ENCODE results near the gene CNMD. TPM values are rescaled to one million over a fixed set of nuclear protein-coding genes. Genes with fewer than 3 reads are reported as not detected.
"Not testable (repeated sequence)": the region's sequence is repeated elsewhere in the genome, so short reads cannot be mapped to it uniquely, and the experiment has no call there.

CNMD gene
- total RNA-seq, 1 donor from 2014 or later: not detected

DNA sequence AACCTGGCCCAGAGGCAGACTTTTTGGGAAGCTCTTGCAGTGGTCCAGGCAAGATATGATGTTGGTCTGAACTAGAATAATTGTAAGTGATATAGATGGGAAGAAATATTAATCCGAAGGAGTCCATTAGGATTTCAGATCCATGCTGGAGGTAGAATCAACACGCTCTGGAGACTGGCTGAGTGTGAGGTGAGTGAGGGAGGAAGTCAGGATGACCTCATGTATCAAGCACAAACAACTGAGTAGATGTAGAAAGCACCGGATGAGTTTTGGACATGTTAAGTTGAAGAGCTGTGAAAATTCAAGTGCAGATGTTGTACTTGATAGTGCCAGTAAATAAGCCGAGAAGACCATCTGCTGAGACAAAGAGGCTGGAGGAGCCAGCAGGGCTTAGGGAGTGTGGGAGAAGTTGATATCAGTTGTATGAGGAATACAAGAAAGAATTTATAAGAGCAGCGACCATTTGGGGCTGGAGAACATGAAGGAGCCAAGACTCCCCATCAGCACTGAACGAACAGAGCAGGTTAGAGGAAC lies 5.3 kb upstream of the CNMD start:
- intact Hi-C loops (cut with micrococcal nuclease): no loop called here

DNA sequence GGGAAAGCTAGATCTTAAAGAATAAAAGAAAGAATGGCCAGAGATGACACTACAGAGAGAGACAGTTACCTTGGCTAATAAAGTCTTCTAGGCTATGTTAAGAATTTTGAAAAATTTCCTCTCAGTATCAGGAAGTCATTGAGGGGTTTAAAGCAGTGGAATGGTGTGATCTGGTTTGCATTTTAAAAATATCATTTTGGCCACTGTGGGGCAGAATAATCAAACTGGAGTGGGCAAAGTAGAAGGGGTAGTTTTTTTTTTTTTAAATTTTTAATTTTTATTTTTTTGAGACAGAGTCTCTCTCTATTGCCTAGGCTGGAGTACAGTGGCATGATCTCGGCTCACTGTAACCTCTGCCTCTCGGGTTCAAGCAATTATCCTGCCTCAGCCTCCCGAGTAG lies 4.4 kb upstream of the CNMD start:
- intact Hi-C loops (cut with micrococcal nuclease): no loop called here

DNA sequence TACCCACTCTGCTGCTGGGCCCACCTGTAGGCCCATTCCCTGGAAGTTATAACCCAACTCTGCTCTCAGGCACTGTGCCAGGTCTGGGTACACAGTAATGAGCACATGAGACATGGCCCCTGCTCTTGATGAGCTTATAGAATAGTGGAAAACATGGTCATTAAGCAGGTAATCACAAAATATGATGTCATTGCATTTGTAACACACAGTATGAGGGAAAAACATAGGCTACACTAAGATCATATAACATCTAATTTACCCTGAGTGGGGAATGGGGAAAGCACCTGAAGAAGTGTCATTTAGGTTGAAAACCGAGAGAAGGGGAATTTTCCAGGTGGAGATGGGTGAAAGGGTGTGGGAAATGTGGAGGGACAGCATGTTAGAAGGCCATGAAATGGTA lies 3.9 kb upstream of the CNMD start:
- intact Hi-C loops (cut with micrococcal nuclease): no loop called here

GRCh38 chr13:52738719-52739467 lies 727 bp downstream of the CNMD start:
- intact Hi-C loops (cut with micrococcal nuclease): loop anchor here (10.0 kb wide), 1 partner anchor 106 kb away; the partner anchor contains the start of gene PCDH8

GRCh38 chr13:52737965-52738364 lies 1.7 kb downstream of the CNMD start:
- intact Hi-C loops (cut with micrococcal nuclease): loop anchor here (10.0 kb wide), 1 partner anchor 107 kb away; the partner anchor contains the start of gene PCDH8

GRCh38 chr13:52737451-52737850 lies 2.2 kb downstream of the CNMD start:
- intact Hi-C loops (cut with micrococcal nuclease): loop anchor here (10.0 kb wide), 1 partner anchor 107 kb away; the partner anchor contains the start of gene PCDH8

DNA sequence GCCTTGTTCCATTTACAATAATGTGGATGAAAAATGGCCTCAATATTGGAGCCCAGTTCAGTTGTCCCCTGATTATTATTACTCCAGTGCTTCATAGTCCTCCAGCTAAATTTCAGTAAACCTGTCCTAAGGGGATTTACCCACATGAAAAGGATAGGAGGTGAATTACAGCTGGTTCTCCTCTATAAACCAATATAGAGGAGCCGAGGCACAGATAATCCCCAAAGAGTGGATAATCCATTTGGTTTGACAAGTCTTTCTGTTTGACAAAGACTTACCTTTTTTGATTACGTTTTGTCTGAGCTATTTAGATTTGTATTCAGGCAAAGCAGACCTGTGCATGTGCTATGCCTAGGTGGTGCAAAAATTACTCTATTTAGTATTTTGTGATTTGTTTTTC lies 2.7 kb downstream of the CNMD start:
- intact Hi-C loops (cut with micrococcal nuclease): loop anchor here (10.0 kb wide), 1 partner anchor 108 kb away; the partner anchor contains the start of gene PCDH8

GRCh38 chr13:52734075-52734623 lies 5.5 kb downstream of the CNMD start:
- intact Hi-C loops (cut with micrococcal nuclease): loop anchor here (10.0 kb wide), 1 partner anchor 111 kb away; the partner anchor contains the start of gene PCDH8

- intact Hi-C loops (cut with micrococcal nuclease): loop anchor here (10.0 kb wide), 1 partner anchor 61 kb away; no protein-coding TSS in a partner anchor
These were observed 13.4 kb downstream of the CNMD start for GRCh38 chr13:52726258-52726657.

- intact Hi-C loops (cut with micrococcal nuclease): loop anchor here (10.0 kb wide), 1 partner anchor 61 kb away; no protein-coding TSS in a partner anchor
These were observed 14.3 kb downstream of the CNMD start for GRCh38 chr13:52725302-52725701.

GRCh38 chr13:52723181-52723580 lies 16.4 kb downstream of the CNMD start:
- intact Hi-C loops (cut with micrococcal nuclease): loop anchor here (10.0 kb wide), 1 partner anchor 58 kb away; no protein-coding TSS in a partner anchor

DNA sequence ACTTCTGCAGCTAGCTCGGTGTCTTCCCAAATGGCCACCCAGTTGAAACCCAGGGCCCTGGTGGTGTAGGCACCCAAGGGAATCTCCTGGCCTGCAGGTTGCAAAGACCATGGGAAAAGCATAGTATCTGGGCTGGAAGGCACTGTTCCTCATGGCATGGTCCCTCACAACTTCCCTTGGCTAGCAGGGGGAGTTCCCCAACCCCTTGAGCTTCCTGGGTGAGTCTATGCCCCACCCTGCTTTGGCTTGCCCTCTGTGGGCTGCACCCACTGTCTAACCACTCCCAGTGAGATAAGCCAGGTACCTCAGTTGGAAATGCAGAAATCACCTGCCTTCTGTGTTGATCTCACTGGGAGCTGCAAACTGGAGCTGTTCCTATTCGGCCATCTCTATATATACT lies 18.3 kb downstream of the CNMD start:
- intact Hi-C loops (cut with micrococcal nuclease): loop anchor here (10.0 kb wide), 1 partner anchor 57 kb away; no protein-coding TSS in a partner anchor

DNA sequence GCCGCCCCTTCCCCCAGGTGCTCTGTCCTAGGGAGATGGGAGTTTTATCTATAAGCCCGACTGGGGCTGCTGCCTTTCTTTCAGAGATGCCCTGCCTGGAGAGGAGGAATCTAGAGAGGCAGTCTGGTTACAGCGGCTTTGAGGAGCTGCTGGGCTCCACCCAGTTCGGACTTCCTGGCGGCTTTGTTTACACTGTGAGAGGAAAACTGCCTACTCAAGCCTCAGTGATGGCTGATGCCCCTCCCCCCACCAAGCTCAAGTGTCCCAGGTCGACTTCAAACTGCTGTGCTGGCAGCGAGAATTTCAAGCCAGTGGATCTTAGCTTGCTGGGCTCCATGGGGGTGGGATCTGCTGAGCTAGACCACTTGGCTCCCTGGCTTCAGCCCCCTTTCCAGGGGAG lies 18.7 kb downstream of the CNMD start:
- intact Hi-C loops (cut with micrococcal nuclease): loop anchor here (10.0 kb wide), 1 partner anchor 56 kb away; no protein-coding TSS in a partner anchor

GRCh38 chr13:52713894-52714293 lies 25.7 kb downstream of the CNMD start:
- intact Hi-C loops (cut with micrococcal nuclease): no loop called here

DNA sequence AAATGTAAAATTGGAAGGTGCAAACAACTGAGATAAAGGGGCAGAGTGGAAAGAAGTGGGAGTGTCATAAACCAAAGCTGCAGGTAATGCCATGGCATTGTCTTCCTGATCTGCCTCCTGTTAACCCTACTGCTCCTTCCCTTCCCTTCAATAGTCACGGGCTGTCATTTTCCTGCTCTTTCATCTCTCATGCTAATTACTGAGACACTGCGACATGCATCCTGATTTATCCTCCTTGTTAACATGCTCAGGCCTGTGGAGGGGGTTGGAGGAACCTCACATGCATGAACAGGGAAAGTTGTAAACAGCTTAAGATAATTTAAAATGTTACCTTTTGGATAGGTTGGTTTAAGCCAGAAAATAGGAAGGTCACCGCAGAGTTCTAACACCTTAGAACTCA lies 27.2 kb downstream of the CNMD start:
- intact Hi-C loops (cut with micrococcal nuclease): no loop called here

GRCh38 chr13:52711286-52711685 lies 28.3 kb downstream of the CNMD start:
- intact Hi-C loops (cut with micrococcal nuclease): no loop called here

- intact Hi-C loops (cut with micrococcal nuclease): not testable (repeated sequence)
These were observed 31.4 kb downstream of the CNMD start for GRCh38 chr13:52708266-52708665.

DNA sequence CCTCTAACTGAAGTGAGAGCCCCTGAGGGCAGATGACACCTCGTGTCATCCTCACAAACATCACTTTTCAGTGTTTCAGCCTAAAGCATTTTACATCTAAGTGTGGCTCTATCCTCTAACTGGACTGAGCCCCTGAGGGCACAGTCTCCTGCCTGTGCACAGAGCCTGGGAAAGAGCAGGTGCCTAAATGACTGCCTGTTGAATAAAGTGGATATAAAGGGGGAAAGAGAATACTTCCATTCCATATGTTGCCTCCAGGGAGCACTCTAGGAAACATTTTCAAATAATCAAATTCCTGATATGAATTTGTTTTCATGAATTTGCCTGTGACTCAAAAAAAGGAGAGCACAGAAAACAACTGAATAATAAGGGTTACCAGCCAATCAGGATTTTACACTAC lies 32.2 kb downstream of the CNMD start:
- intact Hi-C loops (cut with micrococcal nuclease): no loop called here

DNA sequence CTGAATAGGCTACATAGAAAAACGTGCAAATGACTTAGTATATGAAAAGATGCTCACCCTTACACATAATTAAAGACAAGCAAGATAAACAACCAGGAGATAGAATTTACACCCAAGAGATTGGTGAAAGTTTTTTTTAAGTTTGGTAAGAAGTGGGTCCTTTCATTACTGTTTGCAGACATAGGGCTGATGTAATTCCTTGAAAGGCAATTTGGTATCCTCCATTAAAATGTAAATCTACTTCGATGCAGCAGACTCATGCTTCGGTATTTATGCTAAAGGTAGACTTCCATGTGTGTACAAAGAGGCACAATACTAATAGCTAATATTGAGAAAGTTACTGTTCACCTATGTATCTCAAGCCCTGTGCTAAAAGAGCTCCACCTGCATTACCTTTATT lies 33.5 kb downstream of the CNMD start:
- intact Hi-C loops (cut with micrococcal nuclease): no loop called here

DNA sequence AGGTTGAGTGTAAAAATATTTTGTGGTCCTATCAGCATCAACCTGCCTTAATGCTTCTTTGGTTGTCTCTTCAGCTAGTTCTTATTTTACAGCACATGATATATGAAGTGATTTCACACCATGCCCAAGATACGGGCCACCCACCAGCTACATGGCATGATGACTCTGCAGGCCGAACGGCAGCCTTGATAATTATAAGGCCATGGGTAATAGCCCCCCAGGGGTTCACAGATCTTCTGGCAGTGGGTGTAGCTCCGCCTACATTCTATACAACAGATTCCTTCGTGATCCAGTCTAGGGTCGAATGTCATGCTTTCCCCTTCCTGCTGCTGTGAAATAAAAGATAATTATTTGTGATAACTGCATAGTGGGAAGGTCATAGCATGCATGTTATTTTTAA lies 36.1 kb downstream of the CNMD start:
- intact Hi-C loops (cut with micrococcal nuclease): no loop called here

- intact Hi-C loops (cut with micrococcal nuclease): no loop called here
These were observed 37.7 kb downstream of the CNMD start for GRCh38 chr13:52701728-52702465.

All from T-helper 2 cell treated with Interferon-gamma antibody and Interleukin-4, amounts not matched to agents 100 ng/mL and 5 ng/mL, for 36 hours (primary cell).